DND-41 (cell line): Measurements from ENCODE around the gene WDR89.

Experiments used
- ATAC-seq: fragments of 200-7000 bp; cut with Tn5 transposase; 3 replicates; pipeline ENCODE4 v1.9.1; 2021; ENCODE audit warnings: low read depth; ENCODE audit not compliant: insufficient read depth
- DNase-seq: peaks from one replicate; pipeline ENCODE4 v3.0.0-alpha.2; 2020
- H2AFZ ChIP-seq: 2 replicates; pipeline ENCODE4 v1.6.0; 2012; ENCODE audit warnings: low read depth, low read length
- H3K27ac ChIP-seq: 2 replicates; pipeline ENCODE4 v1.5.1; 2012; ENCODE audit warnings: low read length, inconsistent platforms
- H3K27me3 ChIP-seq: fragments of 200-600 bp; sonication (generic); 2 replicates; pipeline ENCODE4 v1.6.0; 2012; ENCODE audit warnings: low read length, mild to moderate bottlenecking, inconsistent platforms; ENCODE audit not compliant: insufficient read depth, poor library complexity
- H3K36me3 ChIP-seq: 2 replicates; pipeline ENCODE4 v1.5.1; 2012; ENCODE audit warnings: low read length, inconsistent platforms; ENCODE audit not compliant: insufficient read depth
- H3K4me1 ChIP-seq: 2 replicates; pipeline ENCODE4 v1.5.1; 2012; ENCODE audit warnings: mild to moderate bottlenecking, low read length; ENCODE audit not compliant: insufficient read depth
- H3K4me2 ChIP-seq: 2 replicates; pipeline ENCODE4 v1.6.0; 2012; ENCODE audit warnings: mild to moderate bottlenecking, moderate library complexity, low read length, inconsistent platforms; ENCODE audit not compliant: insufficient read depth
- H3K4me3 ChIP-seq, 2 experiments: fragments of 200-600 bp in 1 of 2; shearing (Covaris generic) in 1 of 2; 2 replicates each; pipeline ENCODE4 v1.5.1; 2012 to 2016; ENCODE audit warnings: inconsistent platforms in 2 of 2, low read length in 2 of 2, mild to moderate bottlenecking in 2 of 2, low read depth in 1 of 2, moderate library complexity in 1 of 2
- H3K79me2 ChIP-seq: 2 replicates; pipeline ENCODE4 v1.6.0; 2012; ENCODE audit warnings: low read length, inconsistent platforms; ENCODE audit not compliant: insufficient read depth
- H3K9ac ChIP-seq: 2 replicates; pipeline ENCODE4 v1.6.0; 2012; ENCODE audit warnings: low read depth, mild to moderate bottlenecking, inconsistent platforms, low read length, moderate library complexity
- H3K9me3 ChIP-seq: 2 replicates; pipeline ENCODE4 v1.5.1; 2012; ENCODE audit warnings: low read length, moderate library complexity, mild to moderate bottlenecking, inconsistent platforms; ENCODE audit not compliant: insufficient read depth, severe bottlenecking
- H4K20me1 ChIP-seq: 2 replicates; pipeline ENCODE4 v1.6.0; 2012; ENCODE audit warnings: low read length; ENCODE audit not compliant: insufficient read depth
- EZH2 ChIP-seq: IDR thresholded peaks from 3 replicates; pipeline ENCODE4 v1.6.1; 2012; ENCODE audit warnings: borderline replicate concordance, low read depth, mild to moderate bottlenecking, moderate library complexity, low read length, inconsistent platforms; ENCODE audit not compliant: severe bottlenecking
- TF ChIP-seq, protein P1 (sequence below): IDR thresholded peaks from 2 replicates; pipeline ENCODE4 v1.5.1; 2012; ENCODE audit warnings: borderline replicate concordance, low read length, moderate library complexity, mild to moderate bottlenecking; ENCODE audit not compliant: poor library complexity, severe bottlenecking; ENCODE audit errors: extremely low read depth

WDR89 gene

DNA sequence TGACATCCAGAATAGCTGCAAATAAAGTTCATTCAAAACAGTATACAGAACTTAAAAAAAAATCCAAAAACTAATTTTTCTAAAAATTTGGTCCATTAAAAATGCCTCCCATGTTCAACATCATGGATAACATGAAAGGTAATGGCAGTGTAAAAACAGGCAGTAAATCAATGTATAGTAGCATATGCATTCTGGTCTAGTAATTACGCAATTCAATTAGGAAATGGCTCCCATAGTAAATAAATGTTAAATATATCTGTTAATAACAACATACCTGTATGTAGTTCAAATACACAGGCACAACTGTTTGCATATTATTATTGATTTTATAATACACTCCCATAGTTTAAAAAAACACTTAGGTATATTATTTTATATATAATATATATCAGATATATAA, 43.7 kb upstream of the WDR89 start:
- ATAC-seq (no peak), DNase-seq (no peak)
- no peak overlapping the region for H3K27ac ChIP-seq
- TF ChIP-seq EZH2, result no peak
- TF ChIP-seq, protein P1, sequence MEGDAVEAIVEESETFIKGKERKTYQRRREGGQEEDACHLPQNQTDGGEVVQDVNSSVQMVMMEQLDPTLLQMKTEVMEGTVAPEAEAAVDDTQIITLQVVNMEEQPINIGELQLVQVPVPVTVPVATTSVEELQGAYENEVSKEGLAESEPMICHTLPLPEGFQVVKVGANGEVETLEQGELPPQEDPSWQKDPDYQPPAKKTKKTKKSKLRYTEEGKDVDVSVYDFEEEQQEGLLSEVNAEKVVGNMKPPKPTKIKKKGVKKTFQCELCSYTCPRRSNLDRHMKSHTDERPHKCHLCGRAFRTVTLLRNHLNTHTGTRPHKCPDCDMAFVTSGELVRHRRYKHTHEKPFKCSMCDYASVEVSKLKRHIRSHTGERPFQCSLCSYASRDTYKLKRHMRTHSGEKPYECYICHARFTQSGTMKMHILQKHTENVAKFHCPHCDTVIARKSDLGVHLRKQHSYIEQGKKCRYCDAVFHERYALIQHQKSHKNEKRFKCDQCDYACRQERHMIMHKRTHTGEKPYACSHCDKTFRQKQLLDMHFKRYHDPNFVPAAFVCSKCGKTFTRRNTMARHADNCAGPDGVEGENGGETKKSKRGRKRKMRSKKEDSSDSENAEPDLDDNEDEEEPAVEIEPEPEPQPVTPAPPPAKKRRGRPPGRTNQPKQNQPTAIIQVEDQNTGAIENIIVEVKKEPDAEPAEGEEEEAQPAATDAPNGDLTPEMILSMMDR, result no peak
- H3K36me3 ChIP-seq, result peaks cover 6% of the 10 kb centered on the region; the same call in 1 of the 2 replicates
- no peaks in the 10 kb centered on the region for H4K20me1 ChIP-seq
- no peak overlapping the region for H3K4me3 ChIP-seq
- H3K79me2 ChIP-seq, result no peaks in the 10 kb centered on the region
- no peaks in the 10 kb centered on the region for H3K9me3 ChIP-seq
- no peaks in the 10 kb centered on the region for H3K27me3 ChIP-seq
- H3K9ac ChIP-seq, result no peak overlapping the region
- no peak overlapping the region for H3K4me2 ChIP-seq
- no peak overlapping the region for H2AFZ ChIP-seq
- H3K4me1 ChIP-seq, result no peaks in the 10 kb centered on the region

DNA sequence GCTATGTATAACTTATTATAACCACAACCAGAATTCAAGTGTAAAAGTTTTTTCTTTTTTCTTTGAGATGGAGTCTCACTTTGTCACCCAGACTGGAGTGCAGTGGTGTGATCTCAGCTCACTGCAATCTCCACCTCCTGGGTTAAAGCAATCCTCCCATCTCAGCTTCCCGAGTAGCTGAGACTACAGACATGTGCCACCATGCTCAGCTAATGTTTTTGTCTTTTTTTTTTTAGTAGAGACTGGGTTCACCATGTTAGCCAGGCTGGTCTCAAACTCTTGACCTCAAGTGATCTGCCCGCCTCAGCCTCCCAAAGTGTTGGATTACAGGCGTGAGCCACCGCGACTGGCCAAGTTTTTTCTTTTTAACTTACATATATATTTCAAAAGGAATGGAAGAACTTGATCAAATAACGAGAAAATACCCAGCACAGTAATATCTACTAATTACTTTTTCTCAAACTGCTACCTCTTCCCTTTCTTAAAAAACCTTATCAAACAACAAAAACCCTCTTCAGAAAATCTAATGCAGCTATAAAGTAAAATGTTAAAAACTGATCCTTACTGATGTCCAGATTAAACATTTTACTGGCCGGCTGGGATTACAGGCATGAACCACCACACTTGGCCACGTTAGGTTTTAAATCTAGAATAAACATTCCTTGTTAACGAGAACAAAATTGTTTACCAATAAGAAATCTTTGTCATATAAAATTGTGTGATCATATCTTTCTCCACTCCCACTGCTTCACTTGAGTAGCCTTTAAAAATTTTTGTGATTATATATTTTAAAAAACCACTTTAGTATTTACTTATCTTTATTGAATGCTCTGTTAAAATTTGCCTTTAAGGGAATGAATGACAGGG, 41.3 kb upstream of the WDR89 start:
- H3K9me3 ChIP-seq, result no peaks in the 10 kb centered on the region
- TF ChIP-seq, protein P1, result no peak
- TF ChIP-seq EZH2, result no peak
- peaks cover 6% of the 10 kb centered on the region; the same call in 1 of the 2 replicates for H3K36me3 ChIP-seq
- H3K27me3 ChIP-seq, result no peaks in the 10 kb centered on the region
- H3K9ac ChIP-seq, result no peak overlapping the region
- no peaks in the 10 kb centered on the region for H4K20me1 ChIP-seq
- no peak overlapping the region for H2AFZ ChIP-seq
- DNase-seq, result no peak
- ATAC-seq, result no peak
- H3K27ac ChIP-seq, result no peak overlapping the region
- H3K4me3 ChIP-seq, result no peak overlapping the region
- no peaks in the 10 kb centered on the region for H3K79me2 ChIP-seq
- no peaks in the 10 kb centered on the region for H3K4me1 ChIP-seq
- H3K4me2 ChIP-seq, result no peak overlapping the region

DNA sequence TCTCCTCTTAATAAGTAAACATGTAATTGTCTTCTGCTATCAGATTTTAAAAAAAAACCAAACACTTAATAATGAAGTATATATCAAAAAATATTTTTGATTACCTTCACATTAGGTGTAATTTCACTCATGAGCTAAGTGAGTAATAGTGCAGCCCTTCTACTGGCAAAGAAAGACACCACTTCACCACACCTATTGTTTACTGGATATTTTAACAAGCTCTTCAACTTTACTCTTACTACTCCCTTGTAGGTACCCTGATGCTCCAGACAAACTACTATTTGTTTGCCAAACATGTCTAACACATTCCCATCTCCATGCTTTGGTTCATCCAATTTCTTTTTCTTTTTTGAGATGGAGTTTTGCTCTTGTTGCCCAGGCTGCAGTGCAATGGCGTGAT, 36.9 kb upstream of the WDR89 start:
- no peak overlapping the region for H3K27ac ChIP-seq
- no peak overlapping the region for H3K9ac ChIP-seq
- H3K4me2 ChIP-seq, result no peak overlapping the region
- no peaks in the 10 kb centered on the region for H4K20me1 ChIP-seq
- TF ChIP-seq EZH2, result no peak
- TF ChIP-seq, protein P1, result no peak
- H3K79me2 ChIP-seq, result no peaks in the 10 kb centered on the region
- no peaks in the 10 kb centered on the region for H3K27me3 ChIP-seq
- H3K4me3 ChIP-seq, result no peak overlapping the region
- no peaks in the 10 kb centered on the region for H3K36me3 ChIP-seq
- no peak for DNase-seq
- no peaks in the 10 kb centered on the region for H3K4me1 ChIP-seq
- H3K9me3 ChIP-seq, result no peaks in the 10 kb centered on the region
- no peak overlapping the region for H2AFZ ChIP-seq
- ATAC-seq, result no peak
